Adrenal gland (tissue), 12 donors: ENCODE measurements around the gene CREB3L4. TPM values are rescaled to one million over a fixed set of nuclear protein-coding genes. Genes with fewer than 3 reads are reported as not detected.

Experiments used
- DNase-seq, 7 donors: peaks; one replicate each; pipeline ENCODE4 v3.0.0-alpha.2; 2019 to 2020
- H3K27ac ChIP-seq, 5 donors: fragments of 200-600 bp; sonication (generic) in 4 of 5; 1 replicate in 3 of 5; 2 replicates in 2 of 5; pipeline versions ENCODE4 v1.5.1 to v1.8.0; 2016 to 2020; ENCODE audit warnings: mild to moderate bottlenecking in 1 of 5
- H3K27me3 ChIP-seq: fragments of 200-600 bp; 2 replicates; pipeline ENCODE4 v1.8.0; 2021
- H3K36me3 ChIP-seq, 2 donors: fragments of 200-600 bp; replicated peaks in 1 of 2; 1 replicate in 1 of 2; 2 replicates in 1 of 2; pipeline versions ENCODE4 v1.5.1 to v1.8.0; 2018 to 2022
- H3K4me1 ChIP-seq, 2 donors: fragments of 200-600 bp; replicated peaks in 1 of 2; 1 replicate in 1 of 2; 2 replicates in 1 of 2; pipeline versions ENCODE4 v1.5.1 to v1.8.0; 2018 to 2021
- H3K4me3 ChIP-seq, 4 donors: fragments of 200-600 bp; sonication (generic) in 3 of 4; one replicate each; pipeline ENCODE4 v1.5.1; 2016 to 2018
- H3K9me3 ChIP-seq, 3 donors: fragments of 200-600 bp; sonication (generic) in 1 of 3; replicated peaks in 1 of 3; 1 replicate in 2 of 3; 2 replicates in 1 of 3; pipeline versions ENCODE4 v1.5.1 to v1.8.0; 2016 to 2021
- CTCF ChIP-seq, 6 experiments: fragments of 450-650 bp in 4 of 6; fragments of 200-600 bp in 2 of 6; sonication (generic) in 1 of 6; IDR thresholded peaks; 1 replicate in 5 of 6; 2 replicates in 1 of 6; pipeline versions ENCODE4 v1.5.1 to v1.8.0; 2016 to 2021; ENCODE audit warnings: antibody characterized with exemption in 6 of 6, mild to moderate bottlenecking in 2 of 6, moderate library complexity in 1 of 6
- POLR2A ChIP-seq, 2 donors: fragments of 450-650 bp; IDR thresholded peaks; one replicate each; pipeline ENCODE4 v1.6.1; 2017; ENCODE audit warnings: antibody characterized with exemption in 2 of 2, mild to moderate bottlenecking in 2 of 2, moderate library complexity in 1 of 2
- WGBS, 4 donors: extraction: QIAGEN DNeasy Blood & Tissue Kit in 2 of 4; methylation state at CpG; one replicate each; pipeline versions ENCODE4 v1.1.5 to v1.1.7; 2013 to 2017; 5-methylcytosine and 5-hydroxymethylcytosine counted together
- intact Hi-C, 2 donors: fragments of 100-400 bp; cut with DNase I; formaldehyde crosslinking; loops; one replicate each; pipeline versions ENCODE4 v1.14.1 to v1.15.0; 2022 to 2023
- polyA plus RNA-seq, 3 donors: library from polyadenylated mRNA; stranded (reverse); fragments of 200-250 nt in 2 of 3; fragments of 350-450 nt in 1 of 3; fragmentation: Illumina TruSeq in 1 of 3; extraction: RNeasy Lipid Tissue Mini Kit (QIAGEN cat#74804) in 1 of 3; gene quantifications; one replicate each; pipeline ENCODE4 v1.2.3, GENCODE V29; 2013 to 2014
- total RNA-seq, 9 donors: library from RNA; depleted of rRNA in 4 of 9; stranded (reverse); fragments of >200 nt in 4 of 9; fragments of 120-200 nt in 1 of 9; fragmentation: NEBNext Ultra II Directional in 1 of 9; extraction: Animal tissue kit (Norgen Biotek cat#: 25700) in 1 of 9; gene quantifications; one replicate each; pipeline versions ENCODE4 v1.1.0 to v1.2.4, GENCODE V29; 2013 to 2023
- donor health status: healthy with polysubstance abuse.
- donor health status: Bipolar disorder and iron deficiency.
- donor health status: DM: yes; HTN: yes; CAD: no.
- donor health status: DM: no; HTN: no; CAD: no.
- donor health status: DM: no; HTN: no; CAD: no.
- donor health status: DM: yes; HTN: yes; CAD: no.

CREB3L4 gene
- total and polyA plus RNA-seq, 12 donors = 5.1 to 21.8 (median 15.1) TPM

DNA sequence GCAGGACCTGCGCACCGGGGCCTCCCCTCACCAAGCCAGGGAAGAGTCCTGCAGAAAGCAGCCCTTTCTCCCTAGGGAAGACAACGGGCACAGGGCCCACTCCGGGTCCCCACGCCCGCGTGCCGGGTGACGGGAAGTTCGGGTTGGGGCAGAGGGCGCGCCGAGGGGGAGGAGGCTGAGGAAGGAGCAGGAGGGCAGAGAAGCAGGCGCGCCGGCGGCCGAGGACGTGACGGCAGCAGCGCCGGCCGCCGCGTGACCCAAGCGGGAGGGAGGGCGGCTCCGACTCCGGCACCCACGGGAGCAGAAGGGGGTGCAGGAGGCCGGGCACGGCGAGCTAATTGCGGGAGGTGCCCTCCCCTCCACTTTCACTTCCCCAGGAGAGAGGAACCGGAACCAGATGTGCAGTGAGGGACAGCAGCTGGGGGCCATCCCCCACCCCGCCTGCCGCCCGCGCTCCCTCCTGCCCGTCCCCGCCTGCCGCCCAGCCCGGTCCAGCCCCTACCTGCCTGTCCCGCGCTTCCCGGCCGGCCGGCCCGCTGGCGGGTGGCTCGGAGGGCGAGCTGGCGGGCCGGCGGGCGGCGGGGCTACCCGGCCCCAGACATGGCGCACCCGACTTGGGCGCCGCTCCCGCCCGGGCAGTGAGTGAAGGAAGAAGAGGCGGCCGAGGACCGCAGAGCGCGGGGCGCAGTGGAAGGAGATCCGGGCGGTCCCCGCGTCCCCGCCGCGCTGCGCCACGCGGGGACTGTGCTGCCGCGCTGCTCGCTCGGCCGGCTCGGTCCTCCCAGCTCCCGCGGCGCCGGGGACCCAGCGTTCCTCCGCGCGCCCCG, 21.7 kb upstream of the CREB3L4 start:
- intact Hi-C loops = loop anchor here (10.0 kb wide), 1 partner anchor 151 kb away; no protein-coding TSS in a partner anchor
- peak; percentile 85 to 92 (median 90) for DNase-seq
- H3K27ac ChIP-seq = peak overlapping the region; percentile 82 to 100 (median 94)
- H3K27me3 ChIP-seq = no peaks in the 10 kb centered on the region
- TF ChIP-seq CTCF (IDR thresholded peaks at IDR 0.05) (no peak), POLR2A (IDR thresholded peaks at IDR 0.05) (peak; percentile 11 to 68)
- peaks cover 0 to 52% of the 10 kb centered on the region in 2 donors for H3K36me3 ChIP-seq
- no peaks in the 10 kb centered on the region for H3K9me3 ChIP-seq
- peaks cover 0 to 7% of the 10 kb centered on the region in 2 donors for H3K4me1 ChIP-seq
- 0 to 1% (median 1%) methylated on average over 14 to 92 of the region's 95 CpGs for WGBS, 4 donors
- peak overlapping the region in 3 of 4 donors; percentile 46 to 98 (median 75) for H3K4me3 ChIP-seq

- H3K4me3 ChIP-seq = peak within 1 kb of the TSS in 3 of 4 donors; percentile 46 to 98 (median 75)
- intact Hi-C loops = loop anchor here (10.0 kb wide), 1 partner anchor 152 kb away; no protein-coding TSS in a partner anchor
- no peaks in the 10 kb centered on the region for H3K9me3 ChIP-seq
- TF ChIP-seq CTCF (IDR thresholded peaks at IDR 0.05) = peak; percentile 84 to 96 (median 88)
- no peak for TF ChIP-seq POLR2A (IDR thresholded peaks at IDR 0.05)
- H3K27me3 ChIP-seq = no peaks in the 10 kb centered on the region
- 8 to 73% (median 27%) methylated on average over 3 to 28 of the region's 28 CpGs for WGBS, 4 donors
- peak; percentile 85 to 91 (median 88) for DNase-seq
- peaks cover 0 to 7% of the 10 kb centered on the region in 2 donors for H3K4me1 ChIP-seq
- H3K36me3 ChIP-seq = peaks cover 0 to 57% of the 10 kb centered on the region in 2 donors
- peak within 1 kb of the TSS; percentile 82 to 100 (median 94) for H3K27ac ChIP-seq
These were observed 21.0 kb upstream of the CREB3L4 start, which contains the start of gene DENND4B for GRCh38 chr1:153946622-153947241. TSS of gene DENND4B (minus strand) at chr1:153946718. CDS start at chr1:153944374, 2,344 bp downstream.

GRCh38 chr1:153951183-153951582, 16.5 kb upstream of the CREB3L4 start:
- WGBS, 4 donors = 89 to 94% (median 91%) methylated on average over 11 of the region's 11 CpGs
- Histone ChIP-seq H3K36me3 (peaks cover 0 to 63% of the 10 kb centered on the region in 2 donors), H3K4me1 (peaks cover 7 to 14% of the 10 kb centered on the region in 2 donors), H3K4me3 (no peak overlapping the region), H3K9me3 (no peaks in the 10 kb centered on the region), H3K27me3 (no peaks in the 10 kb centered on the region), H3K27ac (no peak overlapping the region)
- no peak for TF ChIP-seq POLR2A (IDR thresholded peaks at IDR 0.05)
- TF ChIP-seq CTCF (IDR thresholded peaks at IDR 0.05) = no peak
- intact Hi-C loops = loop anchor here in 1 of 2 donors (5.0 kb wide), 1 partner anchor 39 kb away; no protein-coding TSS in a partner anchor
- DNase-seq = no peak

GRCh38 chr1:153951801-153952200, 15.9 kb upstream of the CREB3L4 start:
- WGBS, 4 donors = 88 to 95% (median 91%) methylated on average over 2 of the region's 2 CpGs
- TF ChIP-seq CTCF (IDR thresholded peaks at IDR 0.05) = no peak
- no peak for TF ChIP-seq POLR2A (IDR thresholded peaks at IDR 0.05)
- intact Hi-C loops = loop anchor here in 1 of 2 donors (5.0 kb wide), 1 partner anchor 40 kb away; no protein-coding TSS in a partner anchor
- Histone ChIP-seq H3K27ac (no peak overlapping the region), H3K4me1 (peaks cover 8 to 20% of the 10 kb centered on the region in 2 donors), H3K27me3 (no peaks in the 10 kb centered on the region), H3K36me3 (peaks cover 0 to 63% of the 10 kb centered on the region in 2 donors), H3K9me3 (no peaks in the 10 kb centered on the region), H3K4me3 (no peak overlapping the region)
- DNase-seq = no peak
